ENCODE measurements around the gene XYLT2.

- TF ChIP-seq EGR1 (IDR thresholded peaks at IDR 0.05; ENCODE audit: borderline replicate concordance in 1 of 2, low read depth in 2 of 2, low read length in 2 of 2) (no peak), NR2F1 (conservative IDR thresholded peaks at IDR 0.05) (no peak), BACH1 (IDR thresholded peaks at IDR 0.05; ENCODE audit: borderline replicate concordance) (peak; percentile 30; the same call in 1 of the 2 replicates), ZBTB33 (IDR thresholded peaks at IDR 0.05) (no peak), TCF3 (IDR thresholded peaks at IDR 0.05; ENCODE audit: borderline replicate concordance, insufficient read depth, low read depth, low read length) (no peak)
- TF ChIP-seq, protein P1, sequence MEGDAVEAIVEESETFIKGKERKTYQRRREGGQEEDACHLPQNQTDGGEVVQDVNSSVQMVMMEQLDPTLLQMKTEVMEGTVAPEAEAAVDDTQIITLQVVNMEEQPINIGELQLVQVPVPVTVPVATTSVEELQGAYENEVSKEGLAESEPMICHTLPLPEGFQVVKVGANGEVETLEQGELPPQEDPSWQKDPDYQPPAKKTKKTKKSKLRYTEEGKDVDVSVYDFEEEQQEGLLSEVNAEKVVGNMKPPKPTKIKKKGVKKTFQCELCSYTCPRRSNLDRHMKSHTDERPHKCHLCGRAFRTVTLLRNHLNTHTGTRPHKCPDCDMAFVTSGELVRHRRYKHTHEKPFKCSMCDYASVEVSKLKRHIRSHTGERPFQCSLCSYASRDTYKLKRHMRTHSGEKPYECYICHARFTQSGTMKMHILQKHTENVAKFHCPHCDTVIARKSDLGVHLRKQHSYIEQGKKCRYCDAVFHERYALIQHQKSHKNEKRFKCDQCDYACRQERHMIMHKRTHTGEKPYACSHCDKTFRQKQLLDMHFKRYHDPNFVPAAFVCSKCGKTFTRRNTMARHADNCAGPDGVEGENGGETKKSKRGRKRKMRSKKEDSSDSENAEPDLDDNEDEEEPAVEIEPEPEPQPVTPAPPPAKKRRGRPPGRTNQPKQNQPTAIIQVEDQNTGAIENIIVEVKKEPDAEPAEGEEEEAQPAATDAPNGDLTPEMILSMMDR (IDR thresholded peaks at IDR 0.05 in 2 of 3, conservative IDR thresholded peaks at IDR 0.05 in 1 of 3; ENCODE audit: control insufficient read depth in 2 of 3, extremely low read depth in 1 of 3, insufficient read depth in 1 of 3, low read depth in 3 of 3, low read length in 3 of 3), result no peak
Measured at GRCh38 chr17:50326831-50327364, 19.0 kb upstream of the XYLT2 start.

All from GM12878 (cell line).